Stimulated activated naive CD8-positive, alpha-beta T cell treated with anti-CD3 and anti-CD28 coated beads, Interleukin-15, amount 100 ng/mL, for 72 hours (primary cell): Measurements from ENCODE around the gene CERK.

Source experiments
- ATAC-seq: fragments of 150-1000 bp; cut with Tn5 transposase; 2 replicates; pipeline ENCODE4 v1.10.0; 2021; ENCODE audit warnings: mild to moderate bottlenecking, moderate library complexity
- DNase-seq, 2 donors: peaks; one replicate each; pipeline ENCODE4 v3.0.0; 2021 to 2022
- H3K27ac Mint-ChIP-seq, 2 donors: one replicate each; pipeline ENCODE4 v1.8.0; 2022; ENCODE audit warnings: mild to moderate bottlenecking in 2 of 2, mixed read lengths in 2 of 2, moderate library complexity in 2 of 2
- H3K27me3 Mint-ChIP-seq: one replicate; pipeline ENCODE4 v1.8.0; 2022; ENCODE audit warnings: mixed read lengths
- H3K4me1 Mint-ChIP-seq: one replicate; pipeline ENCODE4 v1.8.0; 2022; ENCODE audit warnings: mild to moderate bottlenecking, mixed read lengths
- H3K4me3 Mint-ChIP-seq, 2 donors: one replicate each; pipeline ENCODE4 v1.8.0; 2022; ENCODE audit warnings: mild to moderate bottlenecking in 2 of 2, mixed read lengths in 2 of 2, moderate library complexity in 1 of 2
- H3K9me3 Mint-ChIP-seq, 2 donors: one replicate each; pipeline ENCODE4 v1.8.0; 2022; ENCODE audit warnings: mixed read lengths in 2 of 2

CERK gene

DNA sequence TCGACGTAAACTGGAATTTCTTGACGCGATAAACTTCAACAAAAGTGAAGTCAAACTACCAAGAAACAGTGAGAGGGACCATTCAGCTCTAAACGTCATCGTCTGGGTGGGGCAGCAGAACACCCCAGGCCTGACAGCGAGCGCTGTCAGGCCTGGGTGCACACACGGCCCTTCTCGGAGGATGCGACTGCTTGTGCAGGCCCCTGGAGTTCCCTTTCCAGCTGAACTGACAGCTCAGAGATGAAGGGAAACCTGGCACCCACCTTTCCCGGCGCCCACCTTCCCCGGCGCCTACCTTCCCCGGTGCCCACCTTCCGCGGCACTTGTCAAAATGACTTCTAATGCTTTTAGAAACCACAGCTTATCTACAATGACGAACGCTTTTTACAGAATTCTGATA, 47.9 kb downstream of the CERK start:
- no peak for DNase-seq
- no peak for ATAC-seq
- no peak overlapping the region for H3K4me3 Mint-ChIP-seq
- peak overlapping the region in 1 of 2 donors; percentile 27 for H3K27ac Mint-ChIP-seq
- no peaks in the 10 kb centered on the region for H3K27me3 Mint-ChIP-seq
- H3K9me3 Mint-ChIP-seq = no peaks in the 10 kb centered on the region
- H3K4me1 Mint-ChIP-seq = peaks cover 19% of the 10 kb centered on the region

DNA sequence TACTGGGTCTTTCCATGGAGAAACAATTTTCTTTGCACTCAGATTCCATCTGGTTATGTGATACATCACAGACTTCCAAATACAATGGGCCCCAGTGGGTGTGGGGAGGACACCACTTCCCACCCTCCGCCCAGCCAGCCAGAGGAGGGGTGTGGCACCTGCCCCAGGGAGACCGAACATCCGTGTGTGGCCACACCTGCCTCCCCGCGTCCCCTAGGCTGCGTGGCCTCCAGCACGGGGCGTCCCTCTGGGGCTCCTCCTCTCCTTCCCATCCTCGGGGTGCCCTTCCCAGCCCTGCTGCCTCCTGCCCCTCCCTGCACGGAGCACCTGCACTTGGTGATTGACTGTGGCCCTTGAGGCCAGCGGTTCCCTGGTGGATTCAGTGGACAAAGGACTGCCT, 49.1 kb downstream of the CERK start:
- H3K27me3 Mint-ChIP-seq = no peaks in the 10 kb centered on the region
- peak; percentile 40 for ATAC-seq
- peak overlapping the region in 1 of 2 donors; percentile 84 for H3K27ac Mint-ChIP-seq
- no peaks in the 10 kb centered on the region for H3K9me3 Mint-ChIP-seq
- peaks cover 30% of the 10 kb centered on the region for H3K4me1 Mint-ChIP-seq
- DNase-seq = no peak
- no peak overlapping the region for H3K4me3 Mint-ChIP-seq

DNA sequence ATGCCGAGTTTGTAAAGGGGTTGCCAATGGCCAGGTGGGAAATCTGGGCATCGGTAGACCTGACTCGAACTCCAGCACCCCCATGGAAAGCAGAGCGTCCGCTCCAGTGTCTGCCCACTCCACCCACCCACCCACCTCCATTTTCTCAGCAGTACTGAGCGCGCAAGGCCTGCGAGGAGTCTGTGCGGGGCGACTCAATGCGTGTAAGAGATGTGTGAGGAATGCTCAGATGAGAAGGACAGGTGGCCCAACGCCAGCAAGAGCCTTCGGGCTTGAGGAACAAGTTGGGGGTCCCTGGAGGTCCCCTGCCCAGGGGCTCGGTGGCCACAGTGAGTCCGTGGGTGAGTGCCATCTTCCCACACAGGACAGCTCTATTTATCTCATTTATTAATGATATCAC, 50.6 kb downstream of the CERK start:
- no peaks in the 10 kb centered on the region for H3K27me3 Mint-ChIP-seq

DNA sequence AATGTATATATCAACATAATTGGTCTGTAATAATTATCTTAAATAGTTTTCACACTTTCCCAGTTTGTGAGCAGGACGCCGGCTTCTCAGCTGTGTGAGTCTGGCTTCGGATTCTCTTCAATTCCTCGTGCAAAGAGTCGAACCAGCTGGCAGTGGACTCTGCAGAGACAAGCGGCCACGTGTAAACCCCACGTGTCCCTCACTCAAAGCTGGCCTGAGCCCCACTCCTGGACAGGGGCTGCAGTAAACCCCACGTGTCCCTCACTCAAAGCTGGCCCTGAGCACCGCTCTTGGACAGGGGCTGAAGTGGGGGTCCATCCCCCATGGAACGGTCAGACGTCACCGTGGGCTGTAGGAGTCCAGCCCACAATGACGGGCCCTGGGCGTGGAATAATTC, 51.0 kb downstream of the CERK start:
- Mint-ChIP-seq H3K27me3 (no peaks in the 10 kb centered on the region), H3K9me3 (no peaks in the 10 kb centered on the region), H3K4me1 (peaks cover 32% of the 10 kb centered on the region), H3K4me3 (no peak overlapping the region), H3K27ac (no peak overlapping the region)
- no peak for DNase-seq
- no peak for ATAC-seq

More for the DNA sequence above, 50.6 kb downstream of the CERK start:
- ATAC-seq (no peak), DNase-seq (no peak)
- Mint-ChIP-seq H3K4me1 (peaks cover 32% of the 10 kb centered on the region), H3K4me3 (no peak overlapping the region), H3K9me3 (no peaks in the 10 kb centered on the region), H3K27ac (no peak overlapping the region)

DNA sequence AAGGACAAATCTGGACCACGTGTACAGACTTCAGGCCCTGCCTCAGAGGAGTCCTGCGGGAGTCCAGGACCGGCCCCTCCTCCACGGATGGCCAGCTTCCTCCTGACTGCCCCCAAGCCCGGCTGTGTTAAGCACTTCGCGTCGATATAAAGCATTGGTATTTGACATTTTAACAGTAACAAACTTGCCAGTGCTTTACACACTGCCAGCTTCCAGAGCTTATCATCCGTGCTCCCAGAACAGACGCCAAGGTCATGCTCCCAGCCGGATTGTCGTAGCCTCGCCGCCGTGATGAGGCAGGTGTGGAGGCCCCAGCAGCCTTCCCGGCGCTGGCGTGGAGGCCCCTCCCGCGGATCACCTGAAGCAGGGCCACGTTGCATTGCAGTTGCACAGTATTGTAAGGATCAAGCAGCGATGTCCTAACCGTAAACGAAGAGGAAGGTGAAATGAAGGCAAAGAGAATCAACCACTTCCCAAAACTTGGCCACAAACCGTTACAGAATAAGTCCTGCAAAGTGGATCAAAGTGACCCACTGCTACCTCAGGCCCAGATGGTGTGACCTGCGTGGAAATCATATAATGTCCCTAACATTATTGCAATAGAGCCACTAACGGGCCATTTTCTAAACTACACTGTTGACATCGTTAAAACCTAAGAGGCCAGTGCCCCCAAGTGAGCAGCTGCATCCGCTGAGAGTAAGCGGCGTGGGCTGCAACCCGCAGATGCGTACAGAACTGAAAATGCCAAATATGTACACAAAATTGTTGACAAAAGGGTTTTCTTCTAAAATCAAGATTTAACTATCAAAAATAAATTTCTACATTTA, 51.6 kb downstream of the CERK start:
- Mint-ChIP-seq H3K27me3 (no peaks in the 10 kb centered on the region), H3K27ac (no peak overlapping the region), H3K9me3 (no peaks in the 10 kb centered on the region), H3K4me3 (no peak overlapping the region), H3K4me1 (peaks cover 32% of the 10 kb centered on the region)
- DNase-seq (no peak), ATAC-seq (no peak)

DNA sequence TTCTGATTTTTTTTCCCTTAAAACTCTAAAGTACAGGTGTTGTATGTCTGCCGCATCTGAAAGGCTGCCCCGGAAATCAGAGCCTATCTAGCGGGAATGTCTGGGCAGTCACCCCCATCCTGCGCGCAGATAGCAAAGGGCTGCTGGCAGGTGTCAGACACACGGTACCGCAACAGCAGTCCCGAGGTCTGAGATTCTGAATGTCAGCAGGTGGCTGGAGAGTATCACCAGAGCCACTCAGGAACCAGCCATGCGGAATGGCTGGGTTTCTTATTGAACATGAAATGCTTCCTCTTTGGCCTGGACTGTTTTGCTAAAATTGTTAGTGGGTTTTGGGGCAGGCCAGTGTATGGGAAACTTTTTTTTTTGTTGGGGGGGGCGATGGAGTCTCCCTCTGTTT, 53.3 kb downstream of the CERK start:
- no peak overlapping the region for H3K27ac Mint-ChIP-seq
- no peaks in the 10 kb centered on the region for H3K27me3 Mint-ChIP-seq
- no peaks in the 10 kb centered on the region for H3K9me3 Mint-ChIP-seq
- peaks cover 32% of the 10 kb centered on the region for H3K4me1 Mint-ChIP-seq
- ATAC-seq (no peak), DNase-seq (no peak)
- no peak overlapping the region for H3K4me3 Mint-ChIP-seq

DNA sequence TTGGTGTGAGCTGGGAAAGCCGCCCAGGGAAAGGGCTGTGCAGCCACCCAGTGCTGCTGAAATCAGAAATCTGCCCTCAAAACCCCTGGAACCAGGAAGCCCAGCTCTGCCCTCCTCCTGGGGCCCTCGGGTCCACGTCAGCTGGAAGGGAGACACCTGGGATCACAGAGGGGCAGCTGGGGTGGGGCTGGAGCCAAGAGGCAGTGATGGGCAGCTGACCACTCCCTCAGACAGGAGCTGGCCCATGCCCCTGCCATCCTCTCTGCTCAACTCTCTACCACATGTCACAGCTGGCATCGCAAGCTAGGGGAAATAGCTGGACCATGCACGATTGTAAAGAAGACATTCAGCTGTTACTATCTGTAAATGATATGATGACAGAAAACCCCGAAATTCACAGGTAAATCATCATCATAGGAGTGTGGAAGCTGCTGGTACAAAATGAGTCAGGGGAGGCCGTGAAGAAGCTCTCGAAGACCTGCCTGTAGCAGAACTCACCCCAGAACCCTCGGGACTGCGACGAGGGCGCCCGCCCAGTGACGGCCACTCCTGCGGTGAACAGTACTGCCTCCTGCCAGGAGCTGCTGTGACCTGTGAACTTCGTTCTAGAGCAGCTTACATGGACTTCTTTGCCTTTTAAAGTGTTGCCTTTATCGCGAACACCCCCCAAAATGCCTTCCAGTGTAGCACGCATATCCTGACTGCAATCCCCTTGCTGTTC, 55.9 kb downstream of the CERK start:
- ATAC-seq (no peak), DNase-seq (no peak)
- H3K4me1 Mint-ChIP-seq = peaks cover 47% of the 10 kb centered on the region
- H3K27ac Mint-ChIP-seq = no peak overlapping the region
- no peaks in the 10 kb centered on the region for H3K9me3 Mint-ChIP-seq
- H3K4me3 Mint-ChIP-seq = no peak overlapping the region
- H3K27me3 Mint-ChIP-seq = no peaks in the 10 kb centered on the region

DNA sequence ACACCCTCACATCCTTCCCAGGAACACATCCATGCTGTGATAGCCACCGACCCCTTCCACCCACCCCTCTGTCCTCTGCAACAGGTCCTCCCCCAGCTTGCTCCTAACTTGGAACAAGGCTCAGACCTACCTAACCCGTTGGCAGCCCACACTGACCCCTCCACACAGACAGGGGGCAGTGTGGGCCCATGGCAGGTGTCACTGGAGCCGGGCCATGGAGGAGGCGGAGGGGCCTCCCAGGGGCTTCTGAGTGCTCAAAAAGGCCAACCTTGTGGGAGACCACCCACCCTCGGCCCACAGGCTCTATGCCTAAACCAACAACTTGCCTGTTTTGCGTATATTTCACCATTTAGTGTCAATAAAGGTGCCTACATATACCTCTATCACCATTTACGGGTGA, 57.0 kb downstream of the CERK start:
- DNase-seq = peak; percentile 32 to 38
- no peaks in the 10 kb centered on the region for H3K27me3 Mint-ChIP-seq
- H3K9me3 Mint-ChIP-seq = no peaks in the 10 kb centered on the region
- ATAC-seq = peak; percentile 74
- H3K27ac Mint-ChIP-seq = peak overlapping the region in 1 of 2 donors; percentile 82
- H3K4me1 Mint-ChIP-seq = peaks cover 50% of the 10 kb centered on the region
- H3K4me3 Mint-ChIP-seq = no peak overlapping the region

DNA sequence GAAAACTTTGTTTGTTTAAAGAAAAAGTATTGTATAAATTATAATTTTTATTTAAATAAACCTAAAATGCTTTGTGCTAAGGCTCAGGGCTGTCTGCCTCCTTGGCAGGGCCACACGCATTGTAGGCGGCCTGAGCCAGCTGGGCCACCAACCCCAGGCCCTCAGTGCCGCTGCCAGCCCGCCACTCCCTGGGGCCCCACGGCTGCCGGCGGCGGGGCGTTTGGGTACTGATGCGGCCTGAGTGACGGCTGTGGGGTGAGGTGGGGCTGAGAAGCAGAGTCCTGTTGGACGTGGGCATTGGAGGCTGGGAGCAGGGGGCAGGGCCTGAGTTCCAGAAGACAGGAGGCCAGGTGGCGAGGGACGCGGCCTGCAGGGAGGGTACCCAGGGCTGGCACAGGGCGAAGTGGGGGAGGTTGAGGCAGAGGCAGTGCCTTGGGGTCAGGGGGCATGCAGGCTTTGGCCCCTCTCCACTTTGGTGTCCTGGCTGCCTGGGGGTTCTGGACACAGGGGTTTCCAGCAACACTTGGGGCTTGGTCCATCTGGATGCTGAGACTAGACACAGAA, 58.3 kb downstream of the CERK start:
- Mint-ChIP-seq H3K4me3 (no peak overlapping the region), H3K27me3 (no peaks in the 10 kb centered on the region), H3K9me3 (no peaks in the 10 kb centered on the region), H3K4me1 (peaks cover 52% of the 10 kb centered on the region), H3K27ac (peak overlapping the region in 1 of 2 donors; percentile 90)
- DNase-seq (no peak), ATAC-seq (no peak)

DNA sequence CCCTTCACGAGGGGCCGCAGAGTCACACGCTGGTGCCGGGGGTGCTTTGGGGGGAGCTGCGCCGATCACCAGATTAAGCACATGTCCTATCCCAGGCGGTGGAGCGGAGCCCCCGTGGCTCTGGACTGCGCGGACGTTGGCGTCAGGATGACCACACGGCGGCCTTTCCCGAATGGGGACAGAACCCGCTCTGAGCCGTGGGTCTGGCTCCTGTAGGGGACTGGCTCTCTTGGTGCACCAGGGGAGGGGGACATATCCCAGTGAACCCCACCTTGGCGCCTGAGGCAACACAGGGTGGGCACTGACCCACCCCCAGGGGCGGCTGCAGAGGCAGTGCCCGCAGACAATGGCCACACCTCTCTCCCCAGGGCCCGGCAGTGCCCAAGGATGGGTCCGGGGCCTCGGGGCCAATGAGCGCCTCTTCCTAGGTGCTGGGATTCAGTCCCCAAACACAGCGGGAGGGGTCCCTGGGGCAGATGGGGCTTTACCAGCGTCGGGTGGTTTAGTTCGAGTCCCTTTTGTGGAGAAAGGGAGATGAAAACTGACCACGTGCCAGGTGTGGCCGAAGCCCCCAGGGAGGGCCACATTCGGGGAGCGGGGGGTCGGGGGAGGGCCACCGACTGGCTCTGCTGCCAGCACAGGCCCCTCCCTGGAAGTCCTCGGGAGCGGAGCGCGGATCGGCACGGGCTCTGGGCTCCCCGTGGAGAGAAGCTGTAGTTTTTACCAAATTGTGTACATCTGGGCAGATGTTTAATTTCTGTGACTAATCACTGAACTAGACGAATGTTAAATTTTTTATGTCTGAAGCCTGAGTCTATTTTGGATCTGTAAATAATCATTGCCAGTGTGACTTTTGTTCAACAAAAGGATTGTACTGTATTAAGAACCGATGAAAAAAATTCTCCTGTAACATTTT, 59.0 kb downstream of the CERK start:
- Mint-ChIP-seq H3K9me3 (no peaks in the 10 kb centered on the region), H3K27ac (no peak overlapping the region), H3K4me1 (peaks cover 52% of the 10 kb centered on the region), H3K4me3 (no peak overlapping the region), H3K27me3 (no peaks in the 10 kb centered on the region)
- DNase-seq (no peak), ATAC-seq (no peak)

DNA sequence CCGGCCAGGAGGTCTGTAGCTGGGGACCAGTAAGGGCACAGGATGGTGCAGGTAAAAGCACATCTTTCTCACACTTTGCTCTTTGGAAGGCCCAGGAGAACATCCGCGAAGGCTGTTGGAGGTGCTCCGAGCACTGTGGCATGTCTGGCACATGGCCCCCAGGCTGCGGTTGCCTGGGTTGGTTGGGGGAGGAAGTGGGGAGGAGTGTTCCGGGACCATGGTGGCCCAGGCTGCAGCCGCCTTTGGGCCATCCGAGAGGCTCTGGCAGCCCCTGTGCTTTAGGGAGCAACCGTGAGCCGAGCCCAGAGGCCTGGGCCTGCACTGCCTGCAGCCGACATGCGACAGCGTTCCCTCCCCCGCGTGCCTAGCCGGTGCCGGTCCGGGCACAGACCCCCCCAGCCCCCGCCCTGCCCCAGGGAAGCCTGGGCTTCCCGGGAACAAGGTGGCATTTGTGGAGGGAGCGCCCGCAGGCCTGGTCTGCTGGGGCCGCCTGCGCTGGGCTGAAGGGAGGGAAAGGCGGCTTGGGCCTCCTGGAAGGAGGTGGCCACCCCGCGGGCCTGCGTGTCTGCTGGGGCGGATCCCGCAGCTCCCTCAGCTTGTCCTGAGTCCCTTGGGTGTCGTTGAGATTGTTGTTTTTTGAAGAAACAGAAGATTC, 59.9 kb downstream of the CERK start:
- Mint-ChIP-seq H3K4me3 (peak overlapping the region in 1 of 2 donors; percentile 20), H3K4me1 (peaks cover 57% of the 10 kb centered on the region), H3K27ac (peak overlapping the region in 1 of 2 donors; percentile 80), H3K27me3 (no peaks in the 10 kb centered on the region), H3K9me3 (no peaks in the 10 kb centered on the region)
- DNase-seq (no peak), ATAC-seq (no peak)

DNA sequence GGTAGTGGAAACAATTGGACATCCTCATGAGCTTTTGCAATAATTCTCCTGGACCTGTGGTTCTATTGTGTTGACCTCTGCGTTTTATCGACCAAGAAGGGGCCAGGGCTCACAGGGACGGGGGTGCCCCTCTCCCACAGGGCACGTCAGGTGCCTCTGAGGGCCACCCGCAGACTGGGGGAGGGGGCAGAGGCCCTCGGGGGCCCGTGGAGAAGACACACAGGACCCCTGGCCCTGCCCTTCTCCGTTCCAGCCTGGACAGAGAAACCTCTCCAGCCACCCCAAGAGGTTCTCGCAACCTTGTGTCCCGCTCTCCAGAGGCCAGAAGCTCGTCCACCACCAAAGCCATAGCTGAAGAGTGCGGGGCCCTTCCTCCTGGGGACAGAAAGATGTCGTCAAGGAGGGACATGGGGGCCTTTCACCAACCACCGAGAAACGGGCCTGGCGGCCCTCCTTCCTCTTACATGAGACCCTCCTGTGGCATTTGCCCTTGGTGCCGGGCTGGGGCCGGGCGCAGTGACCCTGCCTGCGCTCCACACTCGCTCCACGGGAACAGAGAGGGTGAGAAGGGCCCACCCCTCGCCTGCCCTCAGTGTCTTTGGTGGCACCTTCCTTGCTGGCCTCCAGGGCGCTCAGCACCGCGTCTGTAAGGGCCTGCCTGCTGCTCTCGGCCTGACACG, 60.6 kb downstream of the CERK start:
- Mint-ChIP-seq H3K27ac (peak overlapping the region; percentile 80 to 95), H3K4me3 (peak overlapping the region in 1 of 2 donors; percentile 48), H3K9me3 (no peaks in the 10 kb centered on the region), H3K27me3 (no peaks in the 10 kb centered on the region), H3K4me1 (peaks cover 64% of the 10 kb centered on the region)
- ATAC-seq (no peak), DNase-seq (no peak)

DNA sequence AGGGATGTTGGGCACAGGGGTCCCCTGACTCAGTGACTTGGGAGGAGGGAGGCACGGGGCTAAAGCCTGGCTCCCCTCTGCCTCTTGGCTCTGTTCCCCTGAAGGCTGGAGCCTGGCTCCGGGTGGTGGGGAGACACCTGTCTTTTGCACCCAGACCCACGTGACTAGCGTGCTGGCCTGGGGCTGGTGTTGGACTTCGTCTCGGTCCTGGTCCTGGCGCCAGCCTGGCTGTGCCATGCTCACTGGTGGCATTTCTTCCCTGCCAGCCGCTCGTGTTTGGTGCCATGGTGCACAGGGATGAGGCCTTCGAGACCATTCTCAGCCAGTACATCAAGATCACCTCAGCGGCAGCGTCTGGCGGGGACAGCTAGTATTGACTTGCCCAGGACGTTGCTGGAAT, 61.2 kb downstream of the CERK start:
- Mint-ChIP-seq H3K4me1 (peaks cover 70% of the 10 kb centered on the region), H3K4me3 (peak overlapping the region in 1 of 2 donors; percentile 91), H3K27ac (peak overlapping the region in 1 of 2 donors; percentile 31)

DNA sequence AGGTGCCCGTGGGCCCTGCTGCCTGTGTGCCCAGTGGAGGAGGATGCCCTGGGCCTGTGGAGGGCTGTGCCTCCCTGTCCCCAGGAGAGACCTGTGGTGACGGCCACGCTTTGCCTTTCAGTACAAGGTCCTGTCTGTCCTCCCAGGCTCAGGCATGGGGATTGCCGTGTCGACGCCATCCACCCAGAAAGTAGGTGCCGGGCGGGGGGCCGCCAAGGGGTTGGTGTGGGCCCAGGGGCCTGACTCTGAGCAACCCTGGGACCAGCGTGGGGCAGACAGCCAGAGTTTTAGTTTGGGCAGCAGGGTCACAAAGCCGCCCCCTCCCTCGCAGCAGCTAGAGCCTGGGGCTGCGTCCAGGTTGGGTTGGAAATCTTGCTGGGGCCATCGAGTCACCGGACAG, 61.6 kb downstream of the CERK start:
- Mint-ChIP-seq H3K4me3 (peak overlapping the region in 1 of 2 donors; percentile 91), H3K9me3 (no peaks in the 10 kb centered on the region), H3K27ac (peak overlapping the region in 1 of 2 donors; percentile 9), H3K4me1 (peaks cover 71% of the 10 kb centered on the region), H3K27me3 (no peaks in the 10 kb centered on the region)
- DNase-seq = no peak
- ATAC-seq = no peak

More for the DNA sequence above, 61.2 kb downstream of the CERK start:
- ATAC-seq = no peak
- Mint-ChIP-seq H3K9me3 (no peaks in the 10 kb centered on the region), H3K27me3 (no peaks in the 10 kb centered on the region)
- no peak for DNase-seq
